Measurements from ENCODE around the gene CLCN2.

The CLCN2 gene

GRCh38 chr3:184300378-184300720 is 61.1 kb downstream of the CLCN2 start:
- TF ChIP-seq ZFP30 (CRISPR knock-in tag; IDR thresholded peaks at IDR 0.05) = no peak
- no peak for TF ChIP-seq BACH2 (CRISPR knock-in tag; IDR thresholded peaks at IDR 0.05; ENCODE audit: borderline replicate concordance)
- no peak for TF ChIP-seq ESRRG (CRISPR knock-in tag; IDR thresholded peaks at IDR 0.05)
- TF ChIP-seq, protein P1, sequence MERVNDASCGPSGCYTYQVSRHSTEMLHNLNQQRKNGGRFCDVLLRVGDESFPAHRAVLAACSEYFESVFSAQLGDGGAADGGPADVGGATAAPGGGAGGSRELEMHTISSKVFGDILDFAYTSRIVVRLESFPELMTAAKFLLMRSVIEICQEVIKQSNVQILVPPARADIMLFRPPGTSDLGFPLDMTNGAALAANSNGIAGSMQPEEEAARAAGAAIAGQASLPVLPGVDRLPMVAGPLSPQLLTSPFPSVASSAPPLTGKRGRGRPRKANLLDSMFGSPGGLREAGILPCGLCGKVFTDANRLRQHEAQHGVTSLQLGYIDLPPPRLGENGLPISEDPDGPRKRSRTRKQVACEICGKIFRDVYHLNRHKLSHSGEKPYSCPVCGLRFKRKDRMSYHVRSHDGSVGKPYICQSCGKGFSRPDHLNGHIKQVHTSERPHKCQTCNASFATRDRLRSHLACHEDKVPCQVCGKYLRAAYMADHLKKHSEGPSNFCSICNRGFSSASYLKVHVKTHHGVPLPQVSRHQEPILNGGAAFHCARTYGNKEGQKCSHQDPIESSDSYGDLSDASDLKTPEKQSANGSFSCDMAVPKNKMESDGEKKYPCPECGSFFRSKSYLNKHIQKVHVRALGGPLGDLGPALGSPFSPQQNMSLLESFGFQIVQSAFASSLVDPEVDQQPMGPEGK (CRISPR knock-in tag; IDR thresholded peaks at IDR 0.05; ENCODE audit: borderline replicate concordance) = no peak
- no peak for TF ChIP-seq RARB (CRISPR knock-in tag; IDR thresholded peaks at IDR 0.05)
- TF ChIP-seq ISL1 (CRISPR knock-in tag; IDR thresholded peaks at IDR 0.05) = no peak
- TF ChIP-seq, protein P2, sequence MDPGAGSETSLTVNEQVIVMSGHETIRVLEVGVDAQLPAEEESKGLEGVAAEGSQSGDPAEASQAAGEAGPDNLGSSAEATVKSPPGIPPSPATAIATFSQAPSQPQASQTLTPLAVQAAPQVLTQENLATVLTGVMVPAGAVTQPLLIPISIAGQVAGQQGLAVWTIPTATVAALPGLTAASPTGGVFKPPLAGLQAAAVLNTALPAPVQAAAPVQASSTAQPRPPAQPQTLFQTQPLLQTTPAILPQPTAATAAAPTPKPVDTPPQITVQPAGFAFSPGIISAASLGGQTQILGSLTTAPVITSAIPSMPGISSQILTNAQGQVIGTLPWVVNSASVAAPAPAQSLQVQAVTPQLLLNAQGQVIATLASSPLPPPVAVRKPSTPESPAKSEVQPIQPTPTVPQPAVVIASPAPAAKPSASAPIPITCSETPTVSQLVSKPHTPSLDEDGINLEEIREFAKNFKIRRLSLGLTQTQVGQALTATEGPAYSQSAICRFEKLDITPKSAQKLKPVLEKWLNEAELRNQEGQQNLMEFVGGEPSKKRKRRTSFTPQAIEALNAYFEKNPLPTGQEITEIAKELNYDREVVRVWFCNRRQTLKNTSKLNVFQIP (CRISPR knock-in tag; IDR thresholded peaks at IDR 0.05; ENCODE audit: borderline replicate concordance, low read depth) = no peak
- no peak for TF ChIP-seq SNAI2 (CRISPR knock-in tag; IDR thresholded peaks at IDR 0.05)
- TF ChIP-seq OSR1 (CRISPR knock-in tag; IDR thresholded peaks at IDR 0.05) = no peak
- TF ChIP-seq TOX (CRISPR knock-in tag; IDR thresholded peaks at IDR 0.05; ENCODE audit: borderline replicate concordance) = no peak
- TF ChIP-seq ZNF8 (CRISPR knock-in tag; IDR thresholded peaks at IDR 0.05) = no peak
- TF ChIP-seq PPARA (CRISPR knock-in tag; IDR thresholded peaks at IDR 0.05; ENCODE audit: borderline replicate concordance) = no peak
- no peak for ATAC-seq

DNA sequence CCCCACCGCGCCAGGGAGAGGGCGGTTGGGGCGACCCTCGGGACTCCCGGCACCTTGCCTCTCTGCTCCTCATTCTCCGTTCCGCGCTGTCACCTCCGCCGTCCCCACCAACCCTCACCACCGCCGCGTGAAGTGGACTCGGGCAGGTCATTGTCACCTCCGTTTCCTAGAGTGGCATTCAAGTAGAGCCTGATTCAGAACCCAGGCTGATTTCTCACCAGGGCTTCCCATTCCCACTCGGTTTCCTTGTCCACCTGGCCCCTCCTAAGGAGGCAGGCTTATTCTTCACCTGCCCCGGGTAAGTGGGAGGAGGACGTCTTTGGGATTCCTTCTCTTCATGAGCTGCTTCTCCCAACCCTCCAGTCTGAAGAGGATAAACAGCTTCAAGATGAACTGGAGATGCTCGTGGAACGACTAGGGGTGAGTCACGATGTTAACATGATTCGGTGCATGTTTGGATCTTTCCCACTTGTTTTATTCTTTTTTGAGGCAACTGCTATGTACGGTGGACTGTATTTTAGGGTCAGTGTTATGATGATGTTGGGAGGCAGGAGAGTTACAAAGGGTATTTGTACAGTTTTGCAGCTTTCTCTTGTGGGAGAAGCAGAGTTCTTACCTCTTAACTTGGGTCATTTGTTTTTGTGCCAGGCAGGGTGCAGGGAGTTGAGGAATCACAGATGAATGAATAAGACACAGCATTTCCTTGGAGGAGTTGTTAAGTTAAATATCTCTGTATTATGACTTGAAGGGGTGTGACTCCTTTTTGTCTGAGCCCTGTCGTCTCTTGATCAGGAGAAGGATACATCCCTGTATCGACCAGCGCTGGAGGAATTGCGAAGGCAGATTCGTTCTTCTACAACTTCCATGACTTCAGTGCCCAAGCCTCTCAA is 61.7 kb downstream of the CLCN2 start:
- ATAC-seq = peak; percentile 21
- TF ChIP-seq GLIS3 (CRISPR knock-in tag; IDR thresholded peaks at IDR 0.05) (no peak), TCF4 (CRISPR knock-in tag; IDR thresholded peaks at IDR 0.05; ENCODE audit: borderline replicate concordance) (no peak), ZFP30 (CRISPR knock-in tag; IDR thresholded peaks at IDR 0.05) (no peak), ZC3H10 (CRISPR knock-in tag; IDR thresholded peaks at IDR 0.05) (no peak)
- TF ChIP-seq, protein P1 (CRISPR knock-in tag; IDR thresholded peaks at IDR 0.05; ENCODE audit: borderline replicate concordance) = no peak
- TF ChIP-seq, protein P2 (CRISPR knock-in tag; IDR thresholded peaks at IDR 0.05; ENCODE audit: borderline replicate concordance, low read depth) = no peak

DNA sequence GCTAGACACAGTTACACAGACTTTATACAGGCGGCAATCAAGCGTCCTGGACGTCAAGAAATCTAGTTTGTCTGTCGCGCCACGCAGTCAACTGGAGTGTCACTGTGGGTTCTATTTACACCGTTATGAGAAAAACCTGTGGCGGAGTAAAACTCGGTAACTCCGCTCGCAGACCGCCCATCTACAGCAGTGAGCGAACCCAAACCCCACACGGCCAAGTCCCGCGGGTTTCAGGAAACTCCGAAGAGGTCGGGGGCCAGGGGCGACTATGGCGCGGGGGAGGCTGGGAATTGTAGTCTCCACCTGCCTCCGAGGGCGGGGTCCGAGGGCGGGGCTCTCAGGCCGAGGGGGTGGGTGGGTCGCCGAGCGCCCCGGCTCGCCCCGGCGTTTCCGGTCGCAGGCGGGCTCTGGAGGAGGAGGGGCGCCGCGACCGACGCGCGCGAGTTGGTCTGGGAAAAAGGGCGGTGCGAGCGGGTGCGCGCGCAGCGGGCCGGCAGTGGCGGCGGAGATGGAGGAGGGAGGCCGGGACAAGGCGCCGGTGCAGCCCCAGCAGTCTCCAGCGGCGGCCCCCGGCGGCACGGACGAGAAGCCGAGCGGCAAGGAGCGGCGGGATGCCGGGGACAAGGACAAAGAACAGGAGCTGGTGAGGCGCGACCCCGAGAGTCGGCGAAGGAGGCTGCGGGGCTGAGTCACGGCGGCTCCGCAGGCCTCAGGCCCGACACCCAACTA is 62.5 kb downstream of the CLCN2 start, which contains the start of gene PSMD2:
Gene PSMD2, plus strand, starts transcription at position 483 of the 729 bp plus-strand sequence. Its CDS starts 26 bp downstream, at position 509.
- peak; percentile 97 for ATAC-seq
- TF ChIP-seq BACH2 (CRISPR knock-in tag; IDR thresholded peaks at IDR 0.05; ENCODE audit: borderline replicate concordance) (no peak), ZFP30 (CRISPR knock-in tag; IDR thresholded peaks at IDR 0.05) (no peak), ZC3H10 (CRISPR knock-in tag; IDR thresholded peaks at IDR 0.05) (no peak), ZNF8 (CRISPR knock-in tag; IDR thresholded peaks at IDR 0.05) (no peak), OSR1 (CRISPR knock-in tag; IDR thresholded peaks at IDR 0.05) (no peak)

GRCh38 chr3:184296616-184297015 is 64.8 kb downstream of the CLCN2 start:
- ATAC-seq = no peak
- TF ChIP-seq, protein P3, sequence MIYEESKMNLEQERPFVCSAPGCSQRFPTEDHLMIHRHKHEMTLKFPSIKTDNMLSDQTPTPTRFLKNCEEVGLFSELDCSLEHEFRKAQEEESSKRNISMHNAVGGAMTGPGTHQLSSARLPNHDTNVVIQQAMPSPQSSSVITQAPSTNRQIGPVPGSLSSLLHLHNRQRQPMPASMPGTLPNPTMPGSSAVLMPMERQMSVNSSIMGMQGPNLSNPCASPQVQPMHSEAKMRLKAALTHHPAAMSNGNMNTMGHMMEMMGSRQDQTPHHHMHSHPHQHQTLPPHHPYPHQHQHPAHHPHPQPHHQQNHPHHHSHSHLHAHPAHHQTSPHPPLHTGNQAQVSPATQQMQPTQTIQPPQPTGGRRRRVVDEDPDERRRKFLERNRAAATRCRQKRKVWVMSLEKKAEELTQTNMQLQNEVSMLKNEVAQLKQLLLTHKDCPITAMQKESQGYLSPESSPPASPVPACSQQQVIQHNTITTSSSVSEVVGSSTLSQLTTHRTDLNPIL (CRISPR knock-in tag; IDR thresholded peaks at IDR 0.05; ENCODE audit: low read depth) = no peak
- TF ChIP-seq ZNF70 (CRISPR knock-in tag; IDR thresholded peaks at IDR 0.05) (no peak), ZFP3 (CRISPR knock-in tag; IDR thresholded peaks at IDR 0.05) (no peak), ISL1 (CRISPR knock-in tag; IDR thresholded peaks at IDR 0.05) (no peak), BACH2 (CRISPR knock-in tag; IDR thresholded peaks at IDR 0.05; ENCODE audit: borderline replicate concordance) (no peak), ARNTL (CRISPR knock-in tag; IDR thresholded peaks at IDR 0.05; ENCODE audit: borderline replicate concordance, low read depth) (no peak), ZNF565 (CRISPR knock-in tag; conservative IDR thresholded peaks at IDR 0.05; ENCODE audit: low read depth) (no peak)
- TF ChIP-seq, protein P2 (CRISPR knock-in tag; IDR thresholded peaks at IDR 0.05; ENCODE audit: borderline replicate concordance, low read depth) = no peak
